ENCODE measurements around the gene SYT7. TPM values are rescaled to one million over a fixed set of nuclear protein-coding genes. Genes with fewer than 3 reads are reported as not detected.

Gene SYT7
- total RNA-seq, 1 experiment from 2014 or later = 2.5 TPM

GRCh38 chr11:61603667-61604066 is 22.8 kb upstream of the SYT7 start:
- ATAC-seq (no peak), DNase-seq (ENCODE audit: low read depth, low spot score) (no peak)
- Histone ChIP-seq H3K9me3 (ENCODE audit: control insufficient read depth, insufficient read depth, low read depth, low read length) (no peaks in the 10 kb centered on the region), H3K4me3 (ENCODE audit: low read depth in 2 of 2, low read length in 2 of 2) (no peak overlapping the region), H3K4me1 (ENCODE audit: control insufficient read depth, insufficient read depth, low read length) (peaks cover 3% of the 10 kb centered on the region; the same call in 1 of the 2 replicates), H3K36me3 (ENCODE audit: control insufficient read depth, insufficient read depth, low read length) (no peaks in the 10 kb centered on the region), H3K27ac (ENCODE audit: low read length) (no peak overlapping the region), H3K27me3 (ENCODE audit: control insufficient read depth, insufficient read depth, low read length) (no peaks in the 10 kb centered on the region; the same call in 1 of the 2 replicates)
- ChIA-PET CTCF (no interaction called here), POLR2A (no interaction called here)
- no peak for TF ChIP-seq TCF7L2 (IDR thresholded peaks at IDR 0.05; ENCODE audit: low read depth, low read length)
- in situ Hi-C loops (cut with HindIII; ENCODE audit: low pct_unique_long_range_greater_than_20kb, low sequenced_read_pairs) (no loop called here), intact Hi-C loops (cut with micrococcal nuclease; ENCODE audit: unreplicated experiment) (no loop called here)
- no TSS peak for BruUV-seq (replicated peaks)

- CTCF ChIA-PET = no interaction called here
- no peak for TF ChIP-seq TCF7L2 (IDR thresholded peaks at IDR 0.05; ENCODE audit: low read depth, low read length)
- TF ChIP-seq, protein P1, sequence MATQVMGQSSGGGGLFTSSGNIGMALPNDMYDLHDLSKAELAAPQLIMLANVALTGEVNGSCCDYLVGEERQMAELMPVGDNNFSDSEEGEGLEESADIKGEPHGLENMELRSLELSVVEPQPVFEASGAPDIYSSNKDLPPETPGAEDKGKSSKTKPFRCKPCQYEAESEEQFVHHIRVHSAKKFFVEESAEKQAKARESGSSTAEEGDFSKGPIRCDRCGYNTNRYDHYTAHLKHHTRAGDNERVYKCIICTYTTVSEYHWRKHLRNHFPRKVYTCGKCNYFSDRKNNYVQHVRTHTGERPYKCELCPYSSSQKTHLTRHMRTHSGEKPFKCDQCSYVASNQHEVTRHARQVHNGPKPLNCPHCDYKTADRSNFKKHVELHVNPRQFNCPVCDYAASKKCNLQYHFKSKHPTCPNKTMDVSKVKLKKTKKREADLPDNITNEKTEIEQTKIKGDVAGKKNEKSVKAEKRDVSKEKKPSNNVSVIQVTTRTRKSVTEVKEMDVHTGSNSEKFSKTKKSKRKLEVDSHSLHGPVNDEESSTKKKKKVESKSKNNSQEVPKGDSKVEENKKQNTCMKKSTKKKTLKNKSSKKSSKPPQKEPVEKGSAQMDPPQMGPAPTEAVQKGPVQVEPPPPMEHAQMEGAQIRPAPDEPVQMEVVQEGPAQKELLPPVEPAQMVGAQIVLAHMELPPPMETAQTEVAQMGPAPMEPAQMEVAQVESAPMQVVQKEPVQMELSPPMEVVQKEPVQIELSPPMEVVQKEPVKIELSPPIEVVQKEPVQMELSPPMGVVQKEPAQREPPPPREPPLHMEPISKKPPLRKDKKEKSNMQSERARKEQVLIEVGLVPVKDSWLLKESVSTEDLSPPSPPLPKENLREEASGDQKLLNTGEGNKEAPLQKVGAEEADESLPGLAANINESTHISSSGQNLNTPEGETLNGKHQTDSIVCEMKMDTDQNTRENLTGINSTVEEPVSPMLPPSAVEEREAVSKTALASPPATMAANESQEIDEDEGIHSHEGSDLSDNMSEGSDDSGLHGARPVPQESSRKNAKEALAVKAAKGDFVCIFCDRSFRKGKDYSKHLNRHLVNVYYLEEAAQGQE (IDR thresholded peaks at IDR 0.05; ENCODE audit: insufficient read depth in 1 of 2, low read depth in 2 of 2, low read length in 1 of 2) = no peak
- no peak for TF ChIP-seq SIN3A (IDR thresholded peaks at IDR 0.05; ENCODE audit: borderline replicate concordance, insufficient read depth, low read depth, low read length)
- TF ChIP-seq POLR2AphosphoS5 (IDR thresholded peaks at IDR 0.05; ENCODE audit: low read depth, low read length) = no peak
- no peak for TF ChIP-seq CTCF (IDR thresholded peaks at IDR 0.05)
- Histone ChIP-seq H3K27ac (ENCODE audit: low read length) (no peak overlapping the region), H3K4me3 (ENCODE audit: low read depth in 2 of 2, low read length in 2 of 2) (no peak overlapping the region), H3K9me3 (ENCODE audit: control insufficient read depth, insufficient read depth, low read depth, low read length) (no peaks in the 10 kb centered on the region), H3K4me1 (ENCODE audit: control insufficient read depth, insufficient read depth, low read length) (peaks cover 3% of the 10 kb centered on the region; the same call in 1 of the 2 replicates), H3K27me3 (ENCODE audit: control insufficient read depth, insufficient read depth, low read length) (no peaks in the 10 kb centered on the region; the same call in 1 of the 2 replicates), H3K36me3 (ENCODE audit: control insufficient read depth, insufficient read depth, low read length) (no peaks in the 10 kb centered on the region)
- ATAC-seq = peak; percentile 32
- intact Hi-C loops (cut with micrococcal nuclease; ENCODE audit: unreplicated experiment) = no loop called here
- BruUV-seq (replicated peaks) = no TSS peak
- in situ Hi-C loops (cut with HindIII; ENCODE audit: low pct_unique_long_range_greater_than_20kb, low sequenced_read_pairs) = no loop called here
- no peak for DNase-seq (ENCODE audit: low read depth, low spot score)
- POLR2A ChIA-PET = no interaction called here
These were observed 22.1 kb upstream of the SYT7 start for GRCh38 chr11:61602775-61603569.

- Histone ChIP-seq H3K36me3 (ENCODE audit: control insufficient read depth, insufficient read depth, low read length) (no peaks in the 10 kb centered on the region), H3K4me1 (ENCODE audit: control insufficient read depth, insufficient read depth, low read length) (peaks cover 3% of the 10 kb centered on the region; the same call in 1 of the 2 replicates), H3K27ac (ENCODE audit: low read length) (no peak overlapping the region), H3K27me3 (ENCODE audit: control insufficient read depth, insufficient read depth, low read length) (no peaks in the 10 kb centered on the region), H3K4me3 (ENCODE audit: low read depth in 2 of 2, low read length in 2 of 2) (no peak overlapping the region), H3K9me3 (ENCODE audit: control insufficient read depth, insufficient read depth, low read depth, low read length) (no peaks in the 10 kb centered on the region)
- CTCF ChIA-PET = no interaction called here
- BruUV-seq (replicated peaks) = no TSS peak
- DNase-seq (ENCODE audit: low read depth, low spot score) = no peak
- no peak for TF ChIP-seq POLR2AphosphoS5 (IDR thresholded peaks at IDR 0.05; ENCODE audit: low read depth, low read length)
- TF ChIP-seq, protein P1 (IDR thresholded peaks at IDR 0.05; ENCODE audit: insufficient read depth in 1 of 2, low read depth in 2 of 2, low read length in 1 of 2) = no peak
- TF ChIP-seq TCF7L2 (IDR thresholded peaks at IDR 0.05; ENCODE audit: low read depth, low read length) = no peak
- TF ChIP-seq SIN3A (IDR thresholded peaks at IDR 0.05; ENCODE audit: borderline replicate concordance, insufficient read depth, low read depth, low read length) = no peak
- no peak for TF ChIP-seq CTCF (IDR thresholded peaks at IDR 0.05)
- in situ Hi-C loops (cut with HindIII; ENCODE audit: low pct_unique_long_range_greater_than_20kb, low sequenced_read_pairs) = no loop called here
- no peak for ATAC-seq
- POLR2A ChIA-PET = no interaction called here
- intact Hi-C loops (cut with micrococcal nuclease; ENCODE audit: unreplicated experiment) = no loop called here
These were observed 20.6 kb upstream of the SYT7 start for GRCh38 chr11:61601512-61601911.
